DOHH2 (cell line): ENCODE measurements around the gene IRAK2.
"Not testable (repeated sequence)": the region's sequence is repeated elsewhere in the genome, so short reads cannot be mapped to it uniquely, and the experiment has no call there.

Experiments
- H3F3A ChIP-seq: fragments of 200-600 bp; sonication (generic), shearing (Covaris generic); 2 replicates; pipeline ENCODE4 v1.6.0; 2016; ENCODE audit warnings: antibody characterized with exemption, mild to moderate bottlenecking; ENCODE audit not compliant: control insufficient read depth, insufficient read depth
- H3K27ac ChIP-seq: fragments of 200-600 bp; sonication (generic); 2 replicates; pipeline ENCODE4 v1.5.1; 2014; ENCODE audit warnings: low read depth, mild to moderate bottlenecking, low read length, moderate library complexity
- H3K27me3 ChIP-seq: fragments of 200-600 bp; sonication (generic); 2 replicates; pipeline ENCODE4 v1.6.1; 2014; ENCODE audit warnings: mild to moderate bottlenecking, low read length, mixed read lengths; ENCODE audit not compliant: control insufficient read depth
- H3K36me3 ChIP-seq: fragments of 200-600 bp; sonication (generic); 2 replicates; pipeline ENCODE4 v1.6.1; 2014; ENCODE audit warnings: mild to moderate bottlenecking, low read length, moderate library complexity, mixed read lengths; ENCODE audit not compliant: control insufficient read depth
- H3K4me1 ChIP-seq: fragments of 200-600 bp; sonication (generic); 2 replicates; pipeline ENCODE4 v1.6.1; 2014; ENCODE audit warnings: mild to moderate bottlenecking, low read length, mixed read lengths; ENCODE audit not compliant: control insufficient read depth
- H3K4me2 ChIP-seq: fragments of 200-600 bp; sonication (generic); 2 replicates; pipeline ENCODE4 v1.6.0; 2014; ENCODE audit warnings: mild to moderate bottlenecking, low read length, moderate library complexity
- H3K4me3 ChIP-seq: fragments of 200-600 bp; sonication (generic); 2 replicates; pipeline ENCODE4 v1.5.1; 2014; ENCODE audit warnings: mild to moderate bottlenecking, low read length, mixed read lengths
- H3K79me2 ChIP-seq: fragments of 200-600 bp; sonication (generic); 2 replicates; pipeline ENCODE4 v1.6.1; 2014; ENCODE audit warnings: mild to moderate bottlenecking, low read length, mixed read lengths; ENCODE audit not compliant: control insufficient read depth
- H3K9me2 ChIP-seq: fragments of 200-600 bp; sonication (generic); replicated peaks from 2 replicates; pipeline ENCODE4 v1.6.1; 2014; ENCODE audit warnings: mild to moderate bottlenecking, low read length, mixed read lengths; ENCODE audit not compliant: control insufficient read depth
- H3K9me3 ChIP-seq: fragments of 200-600 bp; sonication (generic); 2 replicates; pipeline ENCODE4 v1.6.1; 2014; ENCODE audit warnings: antibody characterized with exemption, low read length, mixed read lengths; ENCODE audit not compliant: control insufficient read depth, insufficient read depth
- H4K20me1 ChIP-seq: fragments of 200-600 bp; sonication (generic); 2 replicates; pipeline ENCODE4 v1.6.0; 2014; ENCODE audit warnings: low read depth, mild to moderate bottlenecking, antibody characterized with exemption, low read length, moderate library complexity; ENCODE audit not compliant: control insufficient read depth, insufficient read depth
- CTCF ChIP-seq: fragments of 200-600 bp; sonication (generic); IDR thresholded peaks from one replicate; pipeline ENCODE4 v1.5.1; 2014; ENCODE audit warnings: antibody characterized with exemption, mild to moderate bottlenecking, low read depth, low read length; ENCODE audit not compliant: poor library complexity, severe bottlenecking
- EZH2phosphoT487 ChIP-seq: fragments of 200-600 bp; sonication (generic); IDR thresholded peaks from 2 replicates; pipeline ENCODE4 v1.6.1; 2017; ENCODE audit warnings: borderline replicate concordance, mild to moderate bottlenecking, antibody characterized with exemption, low read length, moderate library complexity, mixed read lengths

The IRAK2 gene

GRCh38 chr3:10173926-10174435 lies 9.3 kb downstream of the IRAK2 start:
- Histone ChIP-seq H3K9me2 (no peaks in the 10 kb centered on the region), H3K4me1 (peaks cover 92% of the 10 kb centered on the region), H3K27ac (peak overlapping the region; percentile 95), H3K79me2 (peaks cover 55% of the 10 kb centered on the region), H3K36me3 (peaks cover 32% of the 10 kb centered on the region), H3K27me3 (no peaks in the 10 kb centered on the region), H3K4me2 (peak overlapping the region; percentile 46), H3F3A (peaks cover 36% of the 10 kb centered on the region), H3K4me3 (peak overlapping the region; percentile 10; the same call in 1 of the 2 replicates), H4K20me1 (no peaks in the 10 kb centered on the region), H3K9me3 (no peaks in the 10 kb centered on the region)
- TF ChIP-seq EZH2phosphoT487 = no peak
- TF ChIP-seq CTCF = no peak

GRCh38 chr3:10175334-10175733 lies 10.6 kb downstream of the IRAK2 start:
- H3K36me3 ChIP-seq = peaks cover 31% of the 10 kb centered on the region
- H3F3A ChIP-seq = peaks cover 26% of the 10 kb centered on the region
- H3K4me1 ChIP-seq = peaks cover 92% of the 10 kb centered on the region
- not testable (repeated sequence) for H3K9me2 ChIP-seq, H3K27ac ChIP-seq, H3K27me3 ChIP-seq, H3K4me2 ChIP-seq, H3K9me3 ChIP-seq, H4K20me1 ChIP-seq, H3K4me3 ChIP-seq
- peaks cover 47% of the 10 kb centered on the region for H3K79me2 ChIP-seq

DNA sequence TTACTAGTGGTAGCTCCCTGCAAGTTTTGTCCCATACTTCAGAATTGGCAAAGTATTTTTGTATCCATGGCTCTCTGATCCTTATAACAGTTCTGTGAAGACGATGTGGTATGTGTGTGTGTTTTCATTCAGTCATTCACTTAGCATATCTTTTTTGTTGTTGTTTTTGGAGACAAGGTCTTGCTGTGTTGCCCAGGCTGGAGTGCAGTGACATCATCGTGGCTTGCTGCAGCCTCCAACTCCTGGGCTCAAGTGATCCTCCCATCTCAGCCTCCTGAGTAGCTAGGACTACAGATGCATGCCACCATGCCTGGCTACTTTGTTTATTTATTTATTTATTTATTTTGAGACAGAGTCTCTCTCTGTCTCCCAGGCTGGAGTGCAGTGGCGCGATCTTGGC lies 11.4 kb downstream of the IRAK2 start:
- Histone ChIP-seq H3F3A (peaks cover 26% of the 10 kb centered on the region), H3K79me2 (peaks cover 50% of the 10 kb centered on the region), H3K36me3 (peaks cover 34% of the 10 kb centered on the region), H3K27ac (peak overlapping the region; percentile 11; the same call in 1 of the 2 replicates), H3K4me1 (peaks cover 92% of the 10 kb centered on the region)
- not testable (repeated sequence) for H3K9me2 ChIP-seq, H4K20me1 ChIP-seq, H3K4me3 ChIP-seq, H3K9me3 ChIP-seq, H3K27me3 ChIP-seq, H3K4me2 ChIP-seq

DNA sequence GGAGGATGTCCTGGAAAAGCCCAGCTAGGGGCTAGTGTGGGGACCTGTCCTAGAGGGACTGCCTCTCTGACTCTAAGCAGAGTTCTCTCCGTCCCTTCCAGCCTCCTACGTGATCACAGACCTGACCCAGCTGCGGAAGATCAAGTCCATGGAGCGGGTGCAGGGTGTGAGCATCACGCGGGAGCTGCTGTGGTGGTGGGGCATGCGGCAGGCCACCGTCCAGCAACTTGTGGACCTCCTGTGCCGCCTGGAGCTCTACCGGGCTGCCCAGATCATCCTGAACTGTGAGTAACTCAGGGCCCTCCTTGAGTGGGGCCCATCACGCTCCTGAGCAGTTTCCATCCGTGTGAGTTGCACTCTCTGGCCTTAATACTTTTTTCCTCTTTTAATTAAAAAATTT lies 13.0 kb downstream of the IRAK2 start:
- Histone ChIP-seq H3K4me1 (peaks cover 92% of the 10 kb centered on the region), H4K20me1 (no peaks in the 10 kb centered on the region), H3K27me3 (no peaks in the 10 kb centered on the region), H3K4me2 (no peak overlapping the region), H3K9me2 (no peaks in the 10 kb centered on the region), H3F3A (peaks cover 27% of the 10 kb centered on the region), H3K4me3 (no peak overlapping the region), H3K79me2 (peaks cover 46% of the 10 kb centered on the region), H3K36me3 (peaks cover 34% of the 10 kb centered on the region), H3K9me3 (no peaks in the 10 kb centered on the region), H3K27ac (peak overlapping the region; percentile 95)
- TF ChIP-seq EZH2phosphoT487 = no peak
- no peak for TF ChIP-seq CTCF
